Measurements from ENCODE around the gene RIPOR2. TPM values are rescaled to one million over a fixed set of nuclear protein-coding genes. Genes with fewer than 3 reads are reported as not detected.

Gene RIPOR2
- total and polyA plus RNA-seq, 4 donors = 1.6 to 10.9 (median 3.7) TPM

DNA sequence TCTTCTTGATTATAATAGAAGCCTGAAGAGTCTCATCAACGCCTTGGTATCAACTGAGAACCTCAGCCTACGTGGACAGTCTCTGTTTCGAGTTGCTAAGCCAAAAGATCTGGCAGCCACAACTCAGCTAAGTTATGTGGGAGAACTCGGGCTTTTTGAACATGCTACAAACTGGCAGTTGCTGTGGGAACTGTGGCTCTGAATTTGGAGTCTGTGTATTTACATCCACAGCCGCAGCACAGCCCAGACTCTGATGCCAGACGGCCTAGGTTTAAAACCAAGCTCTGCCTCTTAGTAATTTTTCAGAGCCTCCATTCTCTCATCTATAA is 35.8 kb downstream of the RIPOR2 start:
- H3K4me3 ChIP-seq (ENCODE audit: low read depth in 1 of 3, low read length in 3 of 3) = no peak overlapping the region
- no peaks in the 10 kb centered on the region for H3K27me3 ChIP-seq (ENCODE audit: control insufficient read depth in 4 of 4, insufficient read depth in 4 of 4, low read length in 3 of 4)
- 64% methylated on average over 6 of the region's 6 CpGs for WGBS
- peaks cover 0 to 4% (median 3%) of the 10 kb centered on the region in 4 donors for H3K9me3 ChIP-seq (ENCODE audit: control insufficient read depth in 4 of 4, low read length in 3 of 4)
- H3K9ac ChIP-seq (ENCODE audit: low read depth in 1 of 2, low read length in 2 of 2) = no peak overlapping the region
- H3K4me1 ChIP-seq (ENCODE audit: control insufficient read depth in 4 of 4, insufficient read depth in 4 of 4, low read length in 3 of 4) = no peaks in the 10 kb centered on the region
- no peak overlapping the region for H3K27ac ChIP-seq (ENCODE audit: low read depth in 1 of 2, low read length in 2 of 2)
- no peaks in the 10 kb centered on the region for H3K36me3 ChIP-seq (ENCODE audit: control insufficient read depth in 4 of 4, insufficient read depth in 3 of 4, low read depth in 1 of 4, low read length in 3 of 4)
- no peak for DNase-seq (ENCODE audit: low spot score)
- TF ChIP-seq, protein P1, sequence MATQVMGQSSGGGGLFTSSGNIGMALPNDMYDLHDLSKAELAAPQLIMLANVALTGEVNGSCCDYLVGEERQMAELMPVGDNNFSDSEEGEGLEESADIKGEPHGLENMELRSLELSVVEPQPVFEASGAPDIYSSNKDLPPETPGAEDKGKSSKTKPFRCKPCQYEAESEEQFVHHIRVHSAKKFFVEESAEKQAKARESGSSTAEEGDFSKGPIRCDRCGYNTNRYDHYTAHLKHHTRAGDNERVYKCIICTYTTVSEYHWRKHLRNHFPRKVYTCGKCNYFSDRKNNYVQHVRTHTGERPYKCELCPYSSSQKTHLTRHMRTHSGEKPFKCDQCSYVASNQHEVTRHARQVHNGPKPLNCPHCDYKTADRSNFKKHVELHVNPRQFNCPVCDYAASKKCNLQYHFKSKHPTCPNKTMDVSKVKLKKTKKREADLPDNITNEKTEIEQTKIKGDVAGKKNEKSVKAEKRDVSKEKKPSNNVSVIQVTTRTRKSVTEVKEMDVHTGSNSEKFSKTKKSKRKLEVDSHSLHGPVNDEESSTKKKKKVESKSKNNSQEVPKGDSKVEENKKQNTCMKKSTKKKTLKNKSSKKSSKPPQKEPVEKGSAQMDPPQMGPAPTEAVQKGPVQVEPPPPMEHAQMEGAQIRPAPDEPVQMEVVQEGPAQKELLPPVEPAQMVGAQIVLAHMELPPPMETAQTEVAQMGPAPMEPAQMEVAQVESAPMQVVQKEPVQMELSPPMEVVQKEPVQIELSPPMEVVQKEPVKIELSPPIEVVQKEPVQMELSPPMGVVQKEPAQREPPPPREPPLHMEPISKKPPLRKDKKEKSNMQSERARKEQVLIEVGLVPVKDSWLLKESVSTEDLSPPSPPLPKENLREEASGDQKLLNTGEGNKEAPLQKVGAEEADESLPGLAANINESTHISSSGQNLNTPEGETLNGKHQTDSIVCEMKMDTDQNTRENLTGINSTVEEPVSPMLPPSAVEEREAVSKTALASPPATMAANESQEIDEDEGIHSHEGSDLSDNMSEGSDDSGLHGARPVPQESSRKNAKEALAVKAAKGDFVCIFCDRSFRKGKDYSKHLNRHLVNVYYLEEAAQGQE (IDR thresholded peaks at IDR 0.05) = no peak
- TF ChIP-seq RXRA (IDR thresholded peaks at IDR 0.05) (no peak), FOXA2 (IDR thresholded peaks at IDR 0.05) (no peak)
- TF ChIP-seq, protein P2, sequence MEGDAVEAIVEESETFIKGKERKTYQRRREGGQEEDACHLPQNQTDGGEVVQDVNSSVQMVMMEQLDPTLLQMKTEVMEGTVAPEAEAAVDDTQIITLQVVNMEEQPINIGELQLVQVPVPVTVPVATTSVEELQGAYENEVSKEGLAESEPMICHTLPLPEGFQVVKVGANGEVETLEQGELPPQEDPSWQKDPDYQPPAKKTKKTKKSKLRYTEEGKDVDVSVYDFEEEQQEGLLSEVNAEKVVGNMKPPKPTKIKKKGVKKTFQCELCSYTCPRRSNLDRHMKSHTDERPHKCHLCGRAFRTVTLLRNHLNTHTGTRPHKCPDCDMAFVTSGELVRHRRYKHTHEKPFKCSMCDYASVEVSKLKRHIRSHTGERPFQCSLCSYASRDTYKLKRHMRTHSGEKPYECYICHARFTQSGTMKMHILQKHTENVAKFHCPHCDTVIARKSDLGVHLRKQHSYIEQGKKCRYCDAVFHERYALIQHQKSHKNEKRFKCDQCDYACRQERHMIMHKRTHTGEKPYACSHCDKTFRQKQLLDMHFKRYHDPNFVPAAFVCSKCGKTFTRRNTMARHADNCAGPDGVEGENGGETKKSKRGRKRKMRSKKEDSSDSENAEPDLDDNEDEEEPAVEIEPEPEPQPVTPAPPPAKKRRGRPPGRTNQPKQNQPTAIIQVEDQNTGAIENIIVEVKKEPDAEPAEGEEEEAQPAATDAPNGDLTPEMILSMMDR (IDR thresholded peaks at IDR 0.05; ENCODE audit: low read depth, low read length, missing input control) = no peak

DNA sequence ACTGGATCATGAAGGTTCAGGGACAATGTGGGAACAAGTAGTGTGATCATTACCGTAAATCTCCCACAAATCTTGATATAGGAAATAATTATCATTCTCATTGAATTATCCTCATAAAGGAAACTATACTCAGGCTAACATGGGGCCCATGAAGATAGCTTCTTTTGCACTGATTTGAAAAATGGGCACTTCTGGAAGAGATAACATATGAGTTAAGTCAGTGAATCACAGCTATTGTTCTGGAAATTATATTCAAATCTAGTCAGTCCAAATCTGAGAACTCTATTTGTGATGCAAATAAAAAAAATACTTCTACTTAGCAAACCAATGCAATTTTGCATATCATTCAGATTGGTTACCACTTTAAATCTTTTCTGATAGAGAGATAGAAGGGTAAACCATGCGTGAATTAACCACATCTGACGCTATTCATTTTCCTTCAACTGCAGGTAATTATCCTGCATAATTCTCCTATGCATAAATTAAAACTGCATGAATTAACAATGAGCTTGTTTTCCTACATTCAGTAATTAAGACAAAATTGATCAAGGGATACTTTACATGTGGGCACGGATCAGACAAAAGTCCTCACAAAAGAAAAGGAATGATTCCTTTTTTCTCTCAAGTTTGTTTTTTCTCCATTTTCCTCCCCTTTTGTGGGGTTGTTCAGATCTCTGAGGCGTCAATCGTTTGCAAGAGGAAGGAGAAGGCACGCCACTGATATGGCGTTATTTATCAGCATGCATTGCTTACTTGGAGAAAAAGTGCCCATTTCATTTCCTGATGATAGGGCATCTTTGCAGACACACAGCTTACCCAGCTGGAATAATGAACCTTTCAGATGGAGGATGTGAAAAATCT is 36.4 kb downstream of the RIPOR2 start:
- TF ChIP-seq HNF4A (conservative IDR thresholded peaks at IDR 0.05) = no peak
- TF ChIP-seq, protein P3, sequence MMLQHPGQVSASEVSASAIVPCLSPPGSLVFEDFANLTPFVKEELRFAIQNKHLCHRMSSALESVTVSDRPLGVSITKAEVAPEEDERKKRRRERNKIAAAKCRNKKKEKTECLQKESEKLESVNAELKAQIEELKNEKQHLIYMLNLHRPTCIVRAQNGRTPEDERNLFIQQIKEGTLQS (IDR thresholded peaks at IDR 0.05) = no peak
- TF ChIP-seq, protein P1 (IDR thresholded peaks at IDR 0.05) = no peak
- TF ChIP-seq FOXA2 (IDR thresholded peaks at IDR 0.05) = no peak
- no peak for TF ChIP-seq TAF1 (conservative IDR thresholded peaks at IDR 0.05)
- TF ChIP-seq EGR1 (IDR thresholded peaks at IDR 0.05; ENCODE audit: low read depth in 2 of 2) = no peak
- no peak for TF ChIP-seq RAD21 (IDR thresholded peaks at IDR 0.05)
- TF ChIP-seq, protein P2 (IDR thresholded peaks at IDR 0.05; ENCODE audit: low read depth, low read length, missing input control) = no peak
- TF ChIP-seq NR2F2 (IDR thresholded peaks at IDR 0.05) = no peak
- TF ChIP-seq SP1 (IDR thresholded peaks at IDR 0.05) = no peak
- TF ChIP-seq, protein P4, sequence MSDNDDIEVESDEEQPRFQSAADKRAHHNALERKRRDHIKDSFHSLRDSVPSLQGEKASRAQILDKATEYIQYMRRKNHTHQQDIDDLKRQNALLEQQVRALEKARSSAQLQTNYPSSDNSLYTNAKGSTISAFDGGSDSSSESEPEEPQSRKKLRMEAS (IDR thresholded peaks at IDR 0.05) = no peak
- TF ChIP-seq YY1 (IDR thresholded peaks at IDR 0.05) = no peak
- TF ChIP-seq, protein P5, sequence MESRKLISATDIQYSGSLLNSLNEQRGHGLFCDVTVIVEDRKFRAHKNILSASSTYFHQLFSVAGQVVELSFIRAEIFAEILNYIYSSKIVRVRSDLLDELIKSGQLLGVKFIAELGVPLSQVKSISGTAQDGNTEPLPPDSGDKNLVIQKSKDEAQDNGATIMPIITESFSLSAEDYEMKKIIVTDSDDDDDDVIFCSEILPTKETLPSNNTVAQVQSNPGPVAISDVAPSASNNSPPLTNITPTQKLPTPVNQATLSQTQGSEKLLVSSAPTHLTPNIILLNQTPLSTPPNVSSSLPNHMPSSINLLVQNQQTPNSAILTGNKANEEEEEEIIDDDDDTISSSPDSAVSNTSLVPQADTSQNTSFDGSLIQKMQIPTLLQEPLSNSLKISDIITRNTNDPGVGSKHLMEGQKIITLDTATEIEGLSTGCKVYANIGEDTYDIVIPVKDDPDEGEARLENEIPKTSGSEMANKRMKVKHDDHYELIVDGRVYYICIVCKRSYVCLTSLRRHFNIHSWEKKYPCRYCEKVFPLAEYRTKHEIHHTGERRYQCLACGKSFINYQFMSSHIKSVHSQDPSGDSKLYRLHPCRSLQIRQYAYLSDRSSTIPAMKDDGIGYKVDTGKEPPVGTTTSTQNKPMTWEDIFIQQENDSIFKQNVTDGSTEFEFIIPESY (IDR thresholded peaks at IDR 0.05) = no peak
- TF ChIP-seq GABPA (IDR thresholded peaks at IDR 0.05 in 1 of 2, conservative IDR thresholded peaks at IDR 0.05 in 1 of 2) = no peak
- TF ChIP-seq JUND (IDR thresholded peaks at IDR 0.05) = no peak
- no peak for TF ChIP-seq RXRA (IDR thresholded peaks at IDR 0.05)
- no peak for TF ChIP-seq FOXA1 (IDR thresholded peaks at IDR 0.05)
- Histone ChIP-seq H3K9me3 (ENCODE audit: control insufficient read depth in 4 of 4, low read length in 3 of 4) (peaks cover 0 to 4% (median 3%) of the 10 kb centered on the region in 4 donors), H3K4me3 (ENCODE audit: low read depth in 1 of 3, low read length in 3 of 3) (no peak overlapping the region), H3K36me3 (ENCODE audit: control insufficient read depth in 4 of 4, insufficient read depth in 3 of 4, low read depth in 1 of 4, low read length in 3 of 4) (no peaks in the 10 kb centered on the region), H3K9ac (ENCODE audit: low read depth in 1 of 2, low read length in 2 of 2) (no peak overlapping the region), H3K27ac (ENCODE audit: low read depth in 1 of 2, low read length in 2 of 2) (no peak overlapping the region), H3K27me3 (ENCODE audit: control insufficient read depth in 4 of 4, insufficient read depth in 4 of 4, low read length in 3 of 4) (no peaks in the 10 kb centered on the region), H3K4me1 (ENCODE audit: control insufficient read depth in 4 of 4, insufficient read depth in 4 of 4, low read length in 3 of 4) (no peaks in the 10 kb centered on the region)
- WGBS = 70% methylated on average over 8 of the region's 8 CpGs
- no peak for DNase-seq (ENCODE audit: low spot score)

All from liver (tissue), 9 donors.